ENCODE data around the gene KCNG3. TPM values are rescaled to one million over a fixed set of nuclear protein-coding genes. Genes with fewer than 3 reads are reported as not detected.

Gene KCNG3
- total RNA-seq, 1 experiment from 2014 or later = 1.3 TPM

DNA sequence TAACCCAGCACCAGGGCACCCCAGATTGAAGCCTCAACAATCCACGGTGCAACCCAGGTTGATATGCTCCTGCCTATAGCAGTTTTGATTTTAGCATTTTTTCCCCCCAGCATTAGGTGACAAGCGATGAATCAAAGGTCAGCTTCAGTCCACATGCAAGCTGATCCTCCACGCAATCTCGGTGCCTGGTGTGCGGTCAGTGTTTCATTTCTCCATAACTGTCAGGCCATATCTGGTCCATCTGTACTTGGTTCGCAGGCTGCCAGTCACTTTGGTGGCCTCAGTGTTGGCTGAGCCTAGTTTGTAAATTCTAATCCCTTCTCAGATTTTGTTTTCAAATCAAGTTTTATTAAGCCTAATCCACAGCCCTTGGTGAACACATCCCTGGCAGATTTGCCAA is 30.2 kb downstream of the KCNG3 start:
- DNase-seq = no peak
- Histone ChIP-seq H3K4me2 (no peak overlapping the region), H3K4me3 (no peak overlapping the region), H3K79me2 (ENCODE audit: low read depth) (no peaks in the 10 kb centered on the region), H3K9me2 (ENCODE audit: insufficient read depth) (no peaks in the 10 kb centered on the region), H3K9me3 (ENCODE audit: insufficient read depth, low read depth) (no peaks in the 10 kb centered on the region), H3K36me3 (ENCODE audit: low read depth) (no peaks in the 10 kb centered on the region), H4K20me1 (ENCODE audit: insufficient read depth) (0 out of 2 replicates have a peak, but pooled peaks cover 4% of the 10 kb centered on the region), H3F3A (ENCODE audit: insufficient read depth, low read depth) (no peaks in the 10 kb centered on the region), H3K27ac (no peak overlapping the region), H3K27me3 (ENCODE audit: insufficient read depth, low read depth) (no peaks in the 10 kb centered on the region), H2AFZ (no peak overlapping the region), H3K4me1 (replicated peaks; ENCODE audit: insufficient read depth) (no peaks in the 10 kb centered on the region)
- intact Hi-C loops (cut with micrococcal nuclease; ENCODE audit: unreplicated experiment) = no loop called here
- BruUV-seq (replicated peaks) = no TSS peak
- CTCF ChIA-PET = no interaction called here
- POLR2A ChIA-PET (ENCODE audit: unreplicated experiment) = no interaction called here
- TF ChIP-seq CTCF (conservative IDR thresholded peaks at IDR 0.05) (no peak), EZH2 (IDR thresholded peaks at IDR 0.05; ENCODE audit: low read depth) (no peak)

GRCh38 chr2:42459296-42459695 is 34.5 kb downstream of the KCNG3 start:
- H3K36me3 ChIP-seq (ENCODE audit: low read depth) = no peaks in the 10 kb centered on the region
- H2AFZ ChIP-seq = no peak overlapping the region

DNA sequence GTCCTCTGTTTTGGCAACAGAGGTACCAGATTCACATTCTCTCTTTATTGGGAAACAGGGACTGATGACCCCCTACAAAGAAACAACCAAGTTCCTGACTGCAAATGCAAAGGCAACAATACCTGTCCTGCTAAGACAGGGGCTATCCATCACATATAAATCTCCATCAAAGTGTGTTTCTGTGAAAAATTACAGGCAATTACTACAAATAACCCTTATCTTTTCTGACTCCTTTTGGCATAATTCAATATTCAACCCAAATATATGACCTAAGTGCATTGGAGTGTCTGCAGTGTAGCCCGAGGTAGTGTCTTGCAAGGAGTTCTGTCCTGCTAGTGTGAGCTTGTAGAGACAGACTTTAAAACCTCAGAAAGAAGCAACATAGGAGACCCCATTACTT is 35.4 kb downstream of the KCNG3 start:
- DNase-seq = no peak
- Histone ChIP-seq H2AFZ (no peak overlapping the region), H4K20me1 (ENCODE audit: insufficient read depth) (no peaks in the 10 kb centered on the region), H3K4me2 (no peak overlapping the region), H3K4me1 (replicated peaks; ENCODE audit: insufficient read depth) (no peaks in the 10 kb centered on the region), H3F3A (ENCODE audit: insufficient read depth, low read depth) (no peaks in the 10 kb centered on the region), H3K27ac (no peak overlapping the region), H3K36me3 (ENCODE audit: low read depth) (no peaks in the 10 kb centered on the region), H3K27me3 (ENCODE audit: insufficient read depth, low read depth) (no peaks in the 10 kb centered on the region), H3K79me2 (ENCODE audit: low read depth) (no peaks in the 10 kb centered on the region), H3K9me3 (ENCODE audit: insufficient read depth, low read depth) (no peaks in the 10 kb centered on the region), H3K9me2 (ENCODE audit: insufficient read depth) (no peaks in the 10 kb centered on the region), H3K4me3 (no peak overlapping the region)
- BruUV-seq (replicated peaks) = no TSS peak
- ChIA-PET CTCF (no interaction called here), POLR2A (ENCODE audit: unreplicated experiment) (interaction anchor here (0.7 kb wide), 1 partner anchor 49 kb away, joined by 6 read pairs; no protein-coding TSS in a partner anchor)
- TF ChIP-seq EZH2 (IDR thresholded peaks at IDR 0.05; ENCODE audit: low read depth) (no peak), CTCF (conservative IDR thresholded peaks at IDR 0.05) (no peak)
- intact Hi-C loops (cut with micrococcal nuclease; ENCODE audit: unreplicated experiment) = no loop called here

More at GRCh38 chr2:42459296-42459695, 34.5 kb downstream of the KCNG3 start:
- no peaks in the 10 kb centered on the region for H3K79me2 ChIP-seq (ENCODE audit: low read depth)
- no peaks in the 10 kb centered on the region for H3K9me2 ChIP-seq (ENCODE audit: insufficient read depth)
- no peaks in the 10 kb centered on the region for H4K20me1 ChIP-seq (ENCODE audit: insufficient read depth)
- no peak for DNase-seq
- H3K4me2 ChIP-seq = no peak overlapping the region
- no peaks in the 10 kb centered on the region for H3K4me1 ChIP-seq (replicated peaks; ENCODE audit: insufficient read depth)
- no peaks in the 10 kb centered on the region for H3F3A ChIP-seq (ENCODE audit: insufficient read depth, low read depth)
- no peak overlapping the region for H3K4me3 ChIP-seq
- H3K27ac ChIP-seq = no peak overlapping the region
- intact Hi-C loops (cut with micrococcal nuclease; ENCODE audit: unreplicated experiment) = no loop called here
- no peaks in the 10 kb centered on the region for H3K9me3 ChIP-seq (ENCODE audit: insufficient read depth, low read depth)
- ChIA-PET CTCF (no interaction called here), POLR2A (ENCODE audit: unreplicated experiment) (no interaction called here)
- no TSS peak for BruUV-seq (replicated peaks)
- TF ChIP-seq CTCF (conservative IDR thresholded peaks at IDR 0.05) = no peak
- TF ChIP-seq EZH2 (IDR thresholded peaks at IDR 0.05; ENCODE audit: low read depth) = no peak
- H3K27me3 ChIP-seq (ENCODE audit: insufficient read depth, low read depth) = no peaks in the 10 kb centered on the region

Measured in PC-9 (cell line).